Gastrocnemius medialis (tissue), 4 donors: ENCODE data around the gene EIF4H. TPM values are rescaled to one million over a fixed set of nuclear protein-coding genes. Genes with fewer than 3 reads are reported as not detected.

Source experiments
- ATAC-seq, 2 donors: fragments of 150-250 bp; one replicate each; pipeline ENCODE4 v1.9.1; 2016
- DNase-seq, 2 donors: peaks; one replicate each; pipeline ENCODE4 v3.0.0-alpha.2; 2019
- H3K27ac ChIP-seq, 4 donors: fragments of 200-600 bp; sonication (generic); 1 replicate in 1 of 4; 2 replicates in 3 of 4; pipeline ENCODE4 v1.5.1; 2016 to 2018; ENCODE audit warnings: mild to moderate bottlenecking in 2 of 4, moderate library complexity in 1 of 4
- H3K27me3 ChIP-seq, 3 donors: fragments of 200-600 bp; sonication (generic) in 2 of 3; 1 replicate in 1 of 3; 2 replicates in 2 of 3; pipeline versions ENCODE4 v1.5.1 to v1.6.0; 2016 to 2019; ENCODE audit warnings: mild to moderate bottlenecking in 1 of 3, moderate library complexity in 1 of 3
- H3K36me3 ChIP-seq, 2 donors: fragments of 200-600 bp; sonication (generic) in 1 of 2; one replicate each; pipeline ENCODE4 v1.5.1; 2017 to 2018
- H3K4me1 ChIP-seq, 2 donors: fragments of 200-600 bp; sonication (generic) in 1 of 2; one replicate each; pipeline ENCODE4 v1.5.1; 2016 to 2017; ENCODE audit warnings: mild to moderate bottlenecking in 2 of 2
- H3K4me3 ChIP-seq, 4 donors: fragments of 200-600 bp; sonication (generic) in 3 of 4; 1 replicate in 1 of 4; 2 replicates in 3 of 4; pipeline ENCODE4 v1.5.1; 2016 to 2019; ENCODE audit warnings: mild to moderate bottlenecking in 2 of 4
- H3K9me3 ChIP-seq, 3 donors: fragments of 200-600 bp; sonication (generic) in 2 of 3; 1 replicate in 1 of 3; 2 replicates in 2 of 3; pipeline ENCODE4 v1.5.1; 2016 to 2019
- CTCF ChIP-seq, 5 experiments: fragments of 450-650 bp in 3 of 5; fragments of 200-600 bp in 2 of 5; sonication (generic) in 2 of 5; IDR thresholded peaks in 4 of 5; conservative IDR thresholded peaks in 1 of 5; 1 replicate in 4 of 5; 2 replicates in 1 of 5; pipeline ENCODE4 v1.5.1; 2016 to 2019; ENCODE audit warnings: antibody characterized with exemption in 5 of 5, mild to moderate bottlenecking in 3 of 5, moderate library complexity in 3 of 5
- POLR2A ChIP-seq, 2 donors: fragments of 450-650 bp; IDR thresholded peaks; one replicate each; pipeline ENCODE4 v1.6.1; 2017; ENCODE audit warnings: antibody characterized with exemption in 2 of 2, mild to moderate bottlenecking in 2 of 2, moderate library complexity in 2 of 2
- in situ Hi-C, 4 donors: fragments of 200-750 bp; cut with MboI; loops; one replicate each; pipeline versions ENCODE4 v1.15.0 to v1.8.0; 2017; ENCODE audit warnings: low sequenced_read_pairs in 4 of 4
- intact Hi-C: fragments of 100-400 bp; cut with DNase I; formaldehyde crosslinking; loops from one replicate; pipeline ENCODE4 v1.15.1; 2023; ENCODE audit warnings: low total_unique reads
- total RNA-seq, 4 donors: library from RNA; depleted of rRNA; stranded (reverse); fragments of >200 nt; gene quantifications; one replicate each; pipeline versions ENCODE4 v1.1.0 to v1.2.3, GENCODE V29; 2016

The EIF4H gene
- total RNA-seq, 4 donors from 2014 or later: 247 to 430 (median 309) TPM

- ATAC-seq (no peak), DNase-seq (no peak)
- Histone ChIP-seq H3K36me3 (no peaks in the 10 kb centered on the region), H3K4me3 (no peak overlapping the region), H3K27ac (no peak overlapping the region), H3K4me1 (no peaks in the 10 kb centered on the region), H3K27me3 (no peaks in the 10 kb centered on the region), H3K9me3 (no peaks in the 10 kb centered on the region)
- TF ChIP-seq CTCF (IDR thresholded peaks at IDR 0.05 in 4 of 5, conservative IDR thresholded peaks at IDR 0.05 in 1 of 5) (no peak), POLR2A (IDR thresholded peaks at IDR 0.05) (no peak)
- in situ Hi-C loops (no loop called here), intact Hi-C loops (no loop called here)
Measured at GRCh38 chr7:74143383-74143782, 30.8 kb upstream of the EIF4H start.

GRCh38 chr7:74148491-74148890, 25.7 kb upstream of the EIF4H start:
- H3K9me3 ChIP-seq: no peaks in the 10 kb centered on the region
- H3K27me3 ChIP-seq: no peaks in the 10 kb centered on the region
- no peaks in the 10 kb centered on the region for H3K4me1 ChIP-seq
- intact Hi-C loops: no loop called here
- no peak for DNase-seq
- in situ Hi-C loops: no loop called here
- H3K36me3 ChIP-seq: no peaks in the 10 kb centered on the region
- TF ChIP-seq POLR2A (IDR thresholded peaks at IDR 0.05): no peak
- TF ChIP-seq CTCF (IDR thresholded peaks at IDR 0.05 in 4 of 5, conservative IDR thresholded peaks at IDR 0.05 in 1 of 5): no peak
- no peak overlapping the region for H3K27ac ChIP-seq
- no peak overlapping the region for H3K4me3 ChIP-seq
- ATAC-seq: no peak

GRCh38 chr7:74149071-74149470, 25.1 kb upstream of the EIF4H start:
- Histone ChIP-seq H3K9me3 (no peaks in the 10 kb centered on the region), H3K4me3 (no peak overlapping the region), H3K4me1 (no peaks in the 10 kb centered on the region), H3K36me3 (no peaks in the 10 kb centered on the region), H3K27ac (no peak overlapping the region), H3K27me3 (no peaks in the 10 kb centered on the region)
- intact Hi-C loops (no loop called here), in situ Hi-C loops (no loop called here)
- no peak for TF ChIP-seq POLR2A (IDR thresholded peaks at IDR 0.05)
- no peak for TF ChIP-seq CTCF (IDR thresholded peaks at IDR 0.05 in 4 of 5, conservative IDR thresholded peaks at IDR 0.05 in 1 of 5)
- ATAC-seq: no peak
- no peak for DNase-seq

GRCh38 chr7:74149603-74150002, 24.6 kb upstream of the EIF4H start:
- ATAC-seq: no peak
- intact Hi-C loops (no loop called here), in situ Hi-C loops (no loop called here)
- Histone ChIP-seq H3K4me1 (no peaks in the 10 kb centered on the region), H3K9me3 (no peaks in the 10 kb centered on the region), H3K27ac (no peak overlapping the region), H3K36me3 (no peaks in the 10 kb centered on the region), H3K4me3 (no peak overlapping the region), H3K27me3 (no peaks in the 10 kb centered on the region)
- DNase-seq: no peak
- no peak for TF ChIP-seq POLR2A (IDR thresholded peaks at IDR 0.05)
- no peak for TF ChIP-seq CTCF (IDR thresholded peaks at IDR 0.05 in 4 of 5, conservative IDR thresholded peaks at IDR 0.05 in 1 of 5)

- no peaks in the 10 kb centered on the region for H3K36me3 ChIP-seq
- H3K27me3 ChIP-seq: no peaks in the 10 kb centered on the region
- no peaks in the 10 kb centered on the region for H3K4me1 ChIP-seq
- ATAC-seq (no peak), DNase-seq (no peak)
- intact Hi-C loops (no loop called here), in situ Hi-C loops (no loop called here)
- H3K4me3 ChIP-seq: no peak overlapping the region
- H3K27ac ChIP-seq: no peak overlapping the region
- no peak for TF ChIP-seq CTCF (IDR thresholded peaks at IDR 0.05 in 4 of 5, conservative IDR thresholded peaks at IDR 0.05 in 1 of 5)
- TF ChIP-seq POLR2A (IDR thresholded peaks at IDR 0.05): no peak
- H3K9me3 ChIP-seq: no peaks in the 10 kb centered on the region
Measured at GRCh38 chr7:74153736-74154135, 20.4 kb upstream of the EIF4H start.
